Spleen (tissue), 11 donors: ENCODE data around the gene DBNL. TPM values are rescaled to one million over a fixed set of nuclear protein-coding genes. Genes with fewer than 3 reads are reported as not detected.

ENCODE experiments used
- DNase-seq: peaks from one replicate; pipeline ENCODE4 v3.0.0-alpha.2; 2020
- H3K27ac ChIP-seq, 8 donors: fragments of 200-600 bp; sonication (generic) in 7 of 8; 1 replicate in 4 of 8; 2 replicates in 4 of 8; pipeline versions ENCODE4 v1.5.0 to v1.8.0; 2016 to 2021; ENCODE audit warnings: inconsistent platforms in 4 of 8, mild to moderate bottlenecking in 4 of 8, moderate library complexity in 1 of 8
- H3K27me3 ChIP-seq, 7 donors: fragments of 200-600 bp; sonication (generic) in 6 of 7; replicated peaks in 1 of 7; 1 replicate in 4 of 7; 2 replicates in 3 of 7; pipeline versions ENCODE4 v1.5.0 to v1.8.0; 2016 to 2021; ENCODE audit warnings: inconsistent platforms in 3 of 7, mild to moderate bottlenecking in 1 of 7
- H3K36me3 ChIP-seq, 6 donors: fragments of 200-600 bp; sonication (generic) in 5 of 6; 1 replicate in 4 of 6; 2 replicates in 2 of 6; pipeline versions ENCODE4 v1.5.0 to v1.8.0; 2016 to 2021; ENCODE audit warnings: inconsistent platforms in 2 of 6
- H3K4me1 ChIP-seq, 6 donors: fragments of 200-600 bp; sonication (generic) in 5 of 6; 1 replicate in 3 of 6; 2 replicates in 3 of 6; pipeline versions ENCODE4 v1.5.0 to v1.8.0; 2016 to 2021; ENCODE audit warnings: inconsistent platforms in 3 of 6
- H3K4me3 ChIP-seq, 8 donors: fragments of 200-600 bp; sonication (generic) in 7 of 8; 1 replicate in 4 of 8; 2 replicates in 4 of 8; pipeline versions ENCODE4 v1.5.0 to v1.8.0; 2016 to 2021; ENCODE audit warnings: inconsistent platforms in 4 of 8, mild to moderate bottlenecking in 4 of 8, moderate library complexity in 2 of 8
- H3K9me3 ChIP-seq, 8 donors: fragments of 200-600 bp; sonication (generic) in 7 of 8; 1 replicate in 4 of 8; 2 replicates in 4 of 8; pipeline versions ENCODE4 v1.5.0 to v1.8.0; 2016 to 2021; ENCODE audit warnings: inconsistent platforms in 4 of 8
- POLR2A ChIP-seq, 3 donors: fragments of 450-650 bp; IDR thresholded peaks; one replicate each; pipeline ENCODE4 v1.5.1; 2017; ENCODE audit warnings: antibody characterized with exemption in 3 of 3, mild to moderate bottlenecking in 1 of 3
- POLR2AphosphoS5 ChIP-seq, 3 donors: sonication (generic); formaldehyde crosslinking; IDR thresholded peaks; one replicate each; pipeline ENCODE4 v1.5.1; 2017; ENCODE audit warnings: antibody characterized with exemption in 3 of 3
- WGBS, 5 donors: extraction: QIAGEN DNeasy Blood & Tissue Kit in 3 of 5; methylation state at CpG; one replicate each; pipeline versions ENCODE4 v1.1.5 to v1.1.7; 2013 to 2018; 5-methylcytosine and 5-hydroxymethylcytosine counted together
- intact Hi-C: fragments of 100-400 bp; cut with DNase I; formaldehyde crosslinking; loops from one replicate; pipeline ENCODE4 v1.15.0; 2023; ENCODE audit warnings: low total_unique reads
- polyA plus RNA-seq, 3 donors: library from polyadenylated mRNA; stranded (reverse); fragments of 200-250 nt; gene quantifications; one replicate each; pipeline ENCODE4 v1.2.1, GENCODE V29; 2013
- total RNA-seq, 7 donors: library from RNA; depleted of rRNA in 3 of 7; stranded (reverse); fragments of >200 nt in 3 of 7; fragmentation: NEBNext Ultra II Directional in 4 of 7; extraction: Animal tissue kit (Norgen Biotek cat#: 25700) in 4 of 7; gene quantifications; one replicate each; pipeline versions ENCODE4 v1.1.0 to v1.2.1, GENCODE V29; 2016 to 2021
- TF ChIP-seq, protein P1 (sequence below), 11 experiments: fragments of 200-600 bp in 7 of 11; fragments of 450-650 bp in 4 of 11; sonication (generic) in 4 of 11; IDR thresholded peaks in 8 of 11; conservative IDR thresholded peaks in 3 of 11; 1 replicate in 7 of 11; 2 replicates in 4 of 11; pipeline versions ENCODE4 v1.4.0 to v1.8.0; 2016 to 2021; ENCODE audit warnings: antibody characterized with exemption in 11 of 11, inconsistent platforms in 4 of 11, mild to moderate bottlenecking in 1 of 11
- donor health status: healthy with polysubstance abuse.
- donor health status: DM: no; HTN: no; CAD: no; lungs with moderate emphysema.
- donor health status: DM: no; HTN: no; CAD: no.
- donor health status: Bipolar disorder and iron deficiency.
- donor health status: healthy.
- donor health status: DM: no; HTN: no; CAD: no.
- donor health status: DM: yes; HTN: yes; CAD: no.

The DBNL gene
- total and polyA plus RNA-seq, 10 donors = 118 to 257 (median 206) TPM

DNA sequence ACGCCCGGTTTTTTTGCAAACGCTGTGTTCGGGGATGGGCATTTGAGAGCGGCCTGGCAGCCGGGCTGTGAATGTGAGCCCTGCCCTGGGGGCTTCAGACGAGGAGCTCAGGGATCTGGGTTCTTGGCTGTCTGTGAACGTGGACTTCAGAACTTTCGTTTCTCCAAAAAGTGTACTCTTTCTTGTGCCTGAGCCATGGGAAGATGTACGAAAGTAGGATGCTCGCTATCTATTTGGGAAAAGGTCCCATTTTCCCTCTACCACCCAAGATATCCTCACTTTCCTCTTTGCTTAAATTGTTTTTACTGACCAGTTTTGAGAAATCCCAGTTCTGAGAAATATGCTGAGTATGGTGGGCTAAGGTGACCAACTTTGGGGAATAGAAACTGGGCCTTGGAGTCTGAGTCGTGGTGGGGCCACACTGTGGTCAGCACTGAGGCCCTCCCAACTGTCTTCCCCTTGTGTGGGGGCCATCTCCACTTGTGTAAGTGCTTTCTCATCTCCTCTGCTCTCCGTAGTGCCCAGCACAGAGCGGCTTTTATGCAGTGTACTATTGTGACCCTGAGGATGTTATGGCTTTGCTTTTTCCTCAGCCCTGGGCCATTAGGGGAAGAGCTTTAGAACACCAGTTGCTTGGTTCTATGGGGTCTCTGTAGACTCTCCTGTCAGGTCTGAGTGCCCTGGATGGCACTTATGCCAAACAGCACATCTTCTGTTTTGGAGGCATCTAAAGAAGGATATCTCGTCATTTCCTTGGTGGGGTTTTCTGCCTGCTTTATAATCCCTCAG, 918 bp downstream of the DBNL start:
- 13 to 25% (median 19%) methylated on average over 10 to 15 of the region's 15 CpGs for WGBS, 5 donors
- intact Hi-C loops = no loop called here
- H3K27ac ChIP-seq = peak overlapping the region; percentile 98 to 100 (median 99)
- H3K27me3 ChIP-seq = no peaks in the 10 kb centered on the region
- no peak for DNase-seq
- H3K4me1 ChIP-seq = peaks cover 37 to 79% (median 69%) of the 10 kb centered on the region in 6 donors
- H3K4me3 ChIP-seq = peak overlapping the region; percentile 89 to 99 (median 94)
- peaks cover 0 to 34% (median 12%) of the 10 kb centered on the region in 6 donors for H3K36me3 ChIP-seq
- H3K9me3 ChIP-seq = no peaks in the 10 kb centered on the region
- TF ChIP-seq POLR2A (IDR thresholded peaks at IDR 0.05) (no peak), POLR2AphosphoS5 (IDR thresholded peaks at IDR 0.05) (peak in 1 of 3 donors; percentile 13)

DNA sequence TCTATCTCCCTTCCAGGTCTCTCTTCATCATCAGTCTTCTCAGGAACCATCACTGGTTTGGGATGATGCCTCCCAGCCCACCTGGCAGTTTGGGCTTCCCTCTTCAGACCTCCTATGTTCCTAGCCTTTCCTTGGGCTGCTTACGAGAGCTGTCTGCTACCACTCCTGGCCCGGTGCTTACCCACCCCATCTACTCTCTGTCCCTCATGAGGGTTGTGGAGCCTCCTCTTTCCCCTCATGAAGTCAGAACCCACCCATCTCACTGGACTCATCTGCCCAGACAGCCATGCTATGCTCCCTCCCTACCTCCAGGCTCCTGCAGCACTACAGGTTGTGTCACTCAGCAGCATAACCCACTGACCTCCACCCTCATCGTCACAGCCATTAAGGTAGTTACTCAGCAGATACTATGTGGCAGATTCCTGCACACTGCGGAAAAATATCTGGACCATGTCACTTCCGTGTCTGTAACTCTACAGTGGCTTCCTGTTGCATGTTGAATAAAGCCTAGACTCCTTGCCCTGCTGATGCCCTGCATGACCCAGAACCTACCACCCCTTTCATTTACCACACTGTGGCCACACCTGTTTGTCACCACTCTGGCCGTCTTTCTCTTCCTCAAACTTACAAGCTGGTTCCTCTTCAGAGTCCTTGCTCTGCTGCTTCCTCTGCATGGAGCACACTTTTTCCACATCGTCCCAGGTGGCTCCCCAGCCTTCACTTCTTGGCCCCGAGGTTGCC, 2.0 kb downstream of the DBNL start:
- Histone ChIP-seq H3K4me3 (peak overlapping the region in 6 of 8 donors; percentile 12 to 99 (median 92)), H3K9me3 (no peaks in the 10 kb centered on the region), H3K27ac (peak overlapping the region; percentile 98 to 100 (median 99)), H3K27me3 (no peaks in the 10 kb centered on the region), H3K36me3 (peaks cover 0 to 45% (median 23%) of the 10 kb centered on the region in 6 donors), H3K4me1 (peaks cover 41 to 79% (median 71%) of the 10 kb centered on the region in 6 donors)
- 24 to 34% (median 32%) methylated on average over 8 of the region's 8 CpGs for whole genome bisulfite sequencing, 5 donors
- peak; percentile 28 to 91 (median 61) for TF ChIP-seq POLR2AphosphoS5 (IDR thresholded peaks at IDR 0.05)
- TF ChIP-seq POLR2A (IDR thresholded peaks at IDR 0.05) = peak in 1 of 3 donors; percentile 25
- TF ChIP-seq, protein P1, sequence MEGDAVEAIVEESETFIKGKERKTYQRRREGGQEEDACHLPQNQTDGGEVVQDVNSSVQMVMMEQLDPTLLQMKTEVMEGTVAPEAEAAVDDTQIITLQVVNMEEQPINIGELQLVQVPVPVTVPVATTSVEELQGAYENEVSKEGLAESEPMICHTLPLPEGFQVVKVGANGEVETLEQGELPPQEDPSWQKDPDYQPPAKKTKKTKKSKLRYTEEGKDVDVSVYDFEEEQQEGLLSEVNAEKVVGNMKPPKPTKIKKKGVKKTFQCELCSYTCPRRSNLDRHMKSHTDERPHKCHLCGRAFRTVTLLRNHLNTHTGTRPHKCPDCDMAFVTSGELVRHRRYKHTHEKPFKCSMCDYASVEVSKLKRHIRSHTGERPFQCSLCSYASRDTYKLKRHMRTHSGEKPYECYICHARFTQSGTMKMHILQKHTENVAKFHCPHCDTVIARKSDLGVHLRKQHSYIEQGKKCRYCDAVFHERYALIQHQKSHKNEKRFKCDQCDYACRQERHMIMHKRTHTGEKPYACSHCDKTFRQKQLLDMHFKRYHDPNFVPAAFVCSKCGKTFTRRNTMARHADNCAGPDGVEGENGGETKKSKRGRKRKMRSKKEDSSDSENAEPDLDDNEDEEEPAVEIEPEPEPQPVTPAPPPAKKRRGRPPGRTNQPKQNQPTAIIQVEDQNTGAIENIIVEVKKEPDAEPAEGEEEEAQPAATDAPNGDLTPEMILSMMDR (IDR thresholded peaks at IDR 0.05 in 8 of 11, conservative IDR thresholded peaks at IDR 0.05 in 3 of 11) = peak in 4 of 11 experiments; percentile 10 to 39 (median 12)
- intact Hi-C loops = no loop called here
- DNase-seq = peak; percentile 87

DNA sequence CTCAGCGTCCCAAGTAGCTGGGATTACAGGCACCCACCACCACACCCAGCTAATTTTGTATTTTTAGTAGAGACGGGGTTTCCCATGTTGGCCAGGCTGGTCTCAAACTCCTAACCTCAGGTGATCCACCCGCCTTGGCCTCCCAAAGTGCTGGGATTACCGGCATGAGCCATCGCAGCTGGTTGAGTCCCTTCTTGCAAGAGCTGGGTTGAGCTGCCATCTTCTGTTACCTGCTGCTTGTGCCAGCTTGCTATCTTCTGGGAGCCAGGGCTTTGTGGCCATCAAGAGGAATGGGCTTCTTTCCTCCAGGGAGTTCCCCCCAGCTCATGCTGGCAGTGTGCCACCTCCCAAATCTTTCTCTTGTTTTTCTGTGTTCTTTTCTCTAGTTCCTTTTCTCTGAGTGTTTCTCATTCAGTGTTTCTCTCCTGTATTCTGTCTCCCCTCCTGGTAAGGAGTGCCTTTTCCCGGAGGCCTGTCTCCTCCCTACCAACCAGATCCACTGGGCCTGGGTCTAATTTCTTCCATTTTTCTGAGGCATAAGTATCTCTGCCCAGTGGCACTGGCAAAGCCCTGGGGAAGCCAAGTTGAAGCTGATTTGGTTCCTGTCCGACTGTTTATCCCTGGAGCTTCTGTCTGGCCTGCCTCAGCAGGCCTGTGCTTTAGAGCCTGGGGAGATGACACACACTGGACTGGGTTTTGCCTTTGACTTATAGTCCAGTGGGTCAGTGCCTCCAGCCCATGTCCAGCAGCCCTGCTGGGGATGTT, 3.7 kb downstream of the DBNL start:
- H3K36me3 ChIP-seq = peaks cover 0 to 62% (median 38%) of the 10 kb centered on the region in 6 donors
- H3K9me3 ChIP-seq = no peaks in the 10 kb centered on the region
- TF ChIP-seq POLR2A (IDR thresholded peaks at IDR 0.05) (no peak), POLR2AphosphoS5 (IDR thresholded peaks at IDR 0.05) (no peak)
- H3K4me3 ChIP-seq = no peak overlapping the region
- intact Hi-C loops = no loop called here
- H3K4me1 ChIP-seq = peaks cover 42 to 95% (median 84%) of the 10 kb centered on the region in 6 donors
- no peaks in the 10 kb centered on the region for H3K27me3 ChIP-seq
- peak; percentile 61 for DNase-seq
- peak overlapping the region in 6 of 8 donors; percentile 30 to 100 (median 100) for H3K27ac ChIP-seq
- 91 to 97% (median 93%) methylated on average over 6 to 7 of the region's 7 CpGs for WGBS, 5 donors

DNA sequence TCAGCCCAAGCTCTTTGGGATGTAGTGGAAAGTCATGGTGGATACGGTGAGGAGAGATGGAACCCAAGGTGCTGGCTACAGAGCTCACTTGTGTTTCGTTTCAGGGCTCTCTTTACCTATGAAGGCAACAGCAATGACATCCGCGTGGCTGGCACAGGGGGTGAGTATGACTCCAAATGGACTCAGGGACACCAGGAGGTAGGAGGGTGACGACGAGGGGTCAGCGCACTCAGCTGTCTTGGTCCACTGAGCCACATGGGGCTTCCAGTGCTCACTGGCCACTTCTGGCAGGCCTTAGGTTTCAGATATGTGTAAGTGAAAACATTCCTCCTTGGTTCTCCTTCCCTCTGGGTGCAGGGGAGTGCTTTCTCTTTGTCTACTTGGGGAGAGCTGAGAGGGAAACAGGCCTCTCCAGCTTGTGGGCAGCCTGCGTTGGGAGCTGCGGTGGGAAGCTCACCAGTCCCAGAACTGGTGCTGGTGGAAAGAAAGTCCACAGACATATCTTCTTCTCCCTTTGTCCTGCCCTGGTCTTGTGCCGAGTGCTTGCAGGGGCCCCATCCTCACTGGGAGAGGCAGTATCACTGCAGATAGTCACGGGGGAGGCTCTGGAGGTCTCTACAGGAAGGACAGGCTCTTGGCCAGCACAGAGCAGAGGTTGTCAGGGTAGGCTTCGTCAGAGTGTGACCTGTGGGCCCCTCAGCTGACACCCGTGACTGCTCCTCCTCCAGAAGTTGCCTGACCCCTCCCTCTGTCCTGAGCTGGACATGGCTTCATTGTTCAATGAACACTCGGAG, 5.8 kb downstream of the DBNL start:
- DNase-seq = peak; percentile 60
- H3K4me3 ChIP-seq = no peak overlapping the region
- 84 to 93% (median 92%) methylated on average over 14 of the region's 14 CpGs for WGBS, 5 donors
- TF ChIP-seq POLR2AphosphoS5 (IDR thresholded peaks at IDR 0.05) (no peak), POLR2A (IDR thresholded peaks at IDR 0.05) (no peak)
- TF ChIP-seq, protein P1 (IDR thresholded peaks at IDR 0.05 in 8 of 11, conservative IDR thresholded peaks at IDR 0.05 in 3 of 11) = no peak
- peaks cover 0 to 83% (median 58%) of the 10 kb centered on the region in 6 donors for H3K36me3 ChIP-seq
- H3K27ac ChIP-seq = peak overlapping the region in 2 of 8 donors; percentile 52 to 100
- intact Hi-C loops = no loop called here
- H3K9me3 ChIP-seq = no peaks in the 10 kb centered on the region
- H3K27me3 ChIP-seq = no peaks in the 10 kb centered on the region
- H3K4me1 ChIP-seq = peaks cover 36 to 98% (median 71%) of the 10 kb centered on the region in 6 donors
